ENCODE data around the gene MVP.

Gene MVP

GRCh38 chr16:29875206-29875605 is 54.9 kb downstream of the MVP start:
- no peak for DNase-seq (ENCODE audit: extremely low read depth, low read depth)
- TF ChIP-seq CTCF (IDR thresholded peaks at IDR 0.05; ENCODE audit: low read depth, low read length, missing control alignments): no peak
- H3K4me3 ChIP-seq (replicated peaks; ENCODE audit: low read depth, low read length): no peak overlapping the region

GRCh38 chr16:29876217-29876593 is 55.9 kb downstream of the MVP start:
- DNase-seq (ENCODE audit: extremely low read depth, low read depth): no peak
- H3K4me3 ChIP-seq (replicated peaks; ENCODE audit: low read depth, low read length): peak overlapping the region; percentile 7; the same call in 1 of the 2 replicates
- no peak for TF ChIP-seq CTCF (IDR thresholded peaks at IDR 0.05; ENCODE audit: low read depth, low read length, missing control alignments)

- no peak for TF ChIP-seq CTCF (IDR thresholded peaks at IDR 0.05; ENCODE audit: low read depth, low read length, missing control alignments)
- DNase-seq (ENCODE audit: extremely low read depth, low read depth): no peak
- peak overlapping the region; percentile 7; the same call in 1 of the 2 replicates for H3K4me3 ChIP-seq (replicated peaks; ENCODE audit: low read depth, low read length)
These were observed 56.5 kb downstream of the MVP start for GRCh38 chr16:29876594-29877249.

GRCh38 chr16:29877266-29877961 is 57.2 kb downstream of the MVP start:
- no peak overlapping the region for H3K4me3 ChIP-seq (replicated peaks; ENCODE audit: low read depth, low read length)
- no peak for TF ChIP-seq CTCF (IDR thresholded peaks at IDR 0.05; ENCODE audit: low read depth, low read length, missing control alignments)
- DNase-seq (ENCODE audit: extremely low read depth, low read depth): no peak

GRCh38 chr16:29878172-29878571 is 57.9 kb downstream of the MVP start:
- H3K4me3 ChIP-seq (replicated peaks; ENCODE audit: low read depth, low read length): no peak overlapping the region

GRCh38 chr16:29881050-29881449 is 60.8 kb downstream of the MVP start:
- H3K4me3 ChIP-seq (replicated peaks; ENCODE audit: low read depth, low read length): no peak overlapping the region
- TF ChIP-seq CTCF (IDR thresholded peaks at IDR 0.05; ENCODE audit: low read depth, low read length, missing control alignments): no peak
- DNase-seq (ENCODE audit: extremely low read depth, low read depth): no peak

More at GRCh38 chr16:29878172-29878571, 57.9 kb downstream of the MVP start:
- TF ChIP-seq CTCF (IDR thresholded peaks at IDR 0.05; ENCODE audit: low read depth, low read length, missing control alignments): no peak
- no peak for DNase-seq (ENCODE audit: extremely low read depth, low read depth)
